Stimulated activated CD8-positive, alpha-beta memory T cell treated with anti-CD3 and anti-CD28 coated beads, Interleukin-7, amount 100 ng/mL, for 48 hours (primary cell): Measurements from ENCODE around the gene INSL3.
"Not testable (repeated sequence)": the region's sequence is repeated elsewhere in the genome, so short reads cannot be mapped to it uniquely, and the experiment has no call there.

Experiments used
- DNase-seq, 2 donors: peaks; one replicate each; pipeline ENCODE4 v3.0.0-alpha.2; 2020; ENCODE audit warnings: low read depth in 1 of 2; ENCODE audit errors: extremely low read depth in 1 of 2

Gene INSL3

GRCh38 chr19:17790059-17790780 is 31.1 kb downstream of the INSL3 start:
- no peak for DNase-seq

- DNase-seq = no peak
These were observed 32.7 kb downstream of the INSL3 start for GRCh38 chr19:17788632-17789031.

GRCh38 chr19:17787274-17787913 is 33.9 kb downstream of the INSL3 start:
- no peak for DNase-seq

- DNase-seq = peak in 1 of 2 donors; percentile 52
These were observed 36.9 kb downstream of the INSL3 start for GRCh38 chr19:17784201-17785008.

- DNase-seq = not testable (repeated sequence)
These were observed 37.6 kb downstream of the INSL3 start for GRCh38 chr19:17783721-17784120.

DNA sequence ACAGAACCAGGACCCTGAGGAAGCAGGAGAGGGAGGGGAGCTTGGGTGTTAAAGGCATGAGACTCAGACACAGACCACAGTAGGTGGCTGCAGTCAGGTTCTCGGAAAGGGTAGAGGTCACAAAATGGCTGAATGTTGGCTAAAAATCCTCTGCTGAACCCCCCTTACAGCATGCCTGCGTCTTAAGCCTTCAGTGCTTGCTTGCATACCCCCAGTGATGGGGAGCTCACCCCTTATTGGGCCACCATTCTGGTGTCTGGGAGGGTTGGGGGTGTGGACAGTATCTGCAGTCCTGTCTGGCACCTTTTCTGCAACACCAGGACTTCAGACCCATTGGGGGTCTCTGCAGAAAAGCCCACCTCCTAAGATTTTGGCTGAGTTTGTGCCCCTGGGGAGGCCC is 40.5 kb downstream of the INSL3 start:
- no peak for DNase-seq

GRCh38 chr19:17778968-17779929 is 42.1 kb downstream of the INSL3 start:
- no peak for DNase-seq

- peak; percentile 39 to 54 for DNase-seq
These were observed 42.9 kb downstream of the INSL3 start for GRCh38 chr19:17778251-17778967.

GRCh38 chr19:17777840-17778239 is 43.5 kb downstream of the INSL3 start:
- not testable (repeated sequence) for DNase-seq

DNA sequence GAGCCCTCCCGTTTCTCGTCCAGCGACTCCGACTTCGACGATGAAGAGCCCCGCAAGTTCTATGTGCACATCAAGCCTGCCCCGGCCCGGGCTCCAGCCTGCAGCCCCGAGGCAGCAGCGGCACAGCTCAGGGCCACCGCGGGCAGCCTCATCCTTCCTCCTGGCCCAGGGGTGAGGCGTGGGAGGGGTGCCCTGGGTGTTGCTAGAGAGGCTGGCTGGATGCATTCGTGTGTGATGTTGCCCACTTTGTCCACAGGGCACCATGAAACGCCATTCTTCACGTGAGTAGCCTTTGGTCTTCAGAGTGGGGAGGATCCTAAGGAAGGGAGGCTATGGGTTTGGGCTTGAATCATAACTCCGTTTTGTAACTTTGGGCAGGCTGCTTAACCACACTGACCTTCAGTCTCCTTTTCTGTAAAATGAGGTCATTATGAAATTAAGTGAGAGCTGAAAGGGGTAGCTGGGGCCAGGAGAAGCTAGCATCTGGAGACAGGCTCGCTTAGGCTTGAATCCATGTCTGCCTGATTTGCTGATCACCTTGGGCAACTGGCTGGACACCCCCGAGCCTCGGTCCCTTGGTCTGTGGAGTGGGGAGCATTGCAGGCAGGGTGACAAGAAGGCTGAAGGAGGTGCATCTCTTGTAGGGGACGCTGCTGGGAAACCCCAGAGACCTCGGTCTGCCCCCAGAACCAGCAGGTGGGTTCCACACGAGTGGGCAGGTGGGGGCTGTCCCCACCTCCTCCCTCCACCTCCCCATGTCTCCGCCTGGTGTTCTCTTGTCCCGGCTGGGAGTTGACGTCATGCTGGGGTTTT is 45.1 kb downstream of the INSL3 start:
- no peak for DNase-seq

DNA sequence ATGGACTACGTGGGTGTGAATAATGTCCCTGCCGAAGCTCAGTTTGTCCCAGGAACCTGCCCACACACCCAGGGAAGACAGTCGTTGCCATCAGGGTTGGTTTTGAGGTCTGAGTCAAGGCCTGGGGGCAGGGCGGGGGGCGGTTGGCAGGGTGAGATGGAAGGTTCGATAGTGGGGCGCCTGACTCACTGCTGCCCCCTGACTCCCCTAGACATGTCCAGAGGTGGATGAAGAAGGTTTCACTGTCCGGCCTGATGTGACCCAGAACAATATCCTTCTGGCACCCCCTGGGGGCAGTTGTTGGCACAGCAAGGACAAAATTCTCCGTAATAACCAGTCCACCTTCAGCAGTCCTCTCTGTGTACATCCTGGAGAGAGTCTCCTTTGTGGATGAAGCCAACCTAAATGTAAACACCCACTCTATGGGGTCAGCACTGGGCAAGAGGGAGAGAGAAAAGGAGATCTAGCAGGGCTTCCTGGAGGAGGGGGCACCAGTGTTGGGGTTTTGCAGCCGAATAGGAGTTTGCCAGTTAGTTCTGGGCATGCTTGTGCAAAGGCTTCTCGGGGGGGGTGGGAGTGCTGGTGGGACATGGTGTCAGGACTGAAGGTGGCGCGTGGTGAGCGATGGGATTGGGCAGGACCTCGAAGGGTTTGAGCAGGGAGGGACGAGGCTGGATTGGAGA is 45.9 kb downstream of the INSL3 start:
- no peak for DNase-seq

- no peak for DNase-seq
These were observed 49.1 kb downstream of the INSL3 start for GRCh38 chr19:17772172-17772571.

GRCh38 chr19:17770613-17771012 is 50.7 kb downstream of the INSL3 start:
- DNase-seq = no peak

- no peak for DNase-seq
These were observed 53.8 kb downstream of the INSL3 start for GRCh38 chr19:17767559-17767958.

GRCh38 chr19:17766543-17767131 is 54.7 kb downstream of the INSL3 start:
- DNase-seq = no peak
